ENCODE data around the gene RNASEH1. TPM values are rescaled to one million over a fixed set of nuclear protein-coding genes. Genes with fewer than 3 reads are reported as not detected.
"Not testable (repeated sequence)": the region's sequence is repeated elsewhere in the genome, so short reads cannot be mapped to it uniquely, and the experiment has no call there.

RNASEH1 gene
- total RNA-seq, 2 donors from 2014 or later = 19.1 to 31.5 TPM

GRCh38 chr2:3500326-3500899 is 57.7 kb downstream of the RNASEH1 start:
- peaks cover 8 to 14% of the 10 kb centered on the region in 2 donors for H3K36me3 ChIP-seq

GRCh38 chr2:3498783-3499394 is 59.2 kb downstream of the RNASEH1 start:
- intact Hi-C loops (cut with DNase I) = no loop called here
- Histone ChIP-seq H3K27me3 (replicated peaks; ENCODE audit: insufficient read depth) (no peaks in the 10 kb centered on the region), H3K4me3 (no peak overlapping the region), H3K27ac (no peak overlapping the region), H3K4me1 (replicated peaks) (no peaks in the 10 kb centered on the region), H3K9me3 (no peaks in the 10 kb centered on the region), H3K36me3 (peaks cover 8 to 17% of the 10 kb centered on the region in 2 donors)
- 93% methylated on average over 18 of the region's 18 CpGs for WGBS
- TF ChIP-seq POLR2AphosphoS5 (IDR thresholded peaks at IDR 0.05) (no peak), CTCF (IDR thresholded peaks at IDR 0.05) (no peak), POLR2A (IDR thresholded peaks at IDR 0.05) (no peak)
- no peak for DNase-seq (ENCODE audit: low spot score)

More at GRCh38 chr2:3500326-3500899, 57.7 kb downstream of the RNASEH1 start:
- no peak for TF ChIP-seq POLR2AphosphoS5 (IDR thresholded peaks at IDR 0.05)
- no peak for TF ChIP-seq CTCF (IDR thresholded peaks at IDR 0.05)
- TF ChIP-seq POLR2A (IDR thresholded peaks at IDR 0.05) = no peak
- WGBS = 95% methylated on average over 34 of the region's 34 CpGs
- DNase-seq (ENCODE audit: low spot score) = no peak
- Histone ChIP-seq H3K9me3 (no peaks in the 10 kb centered on the region), H3K4me3 (no peak overlapping the region), H3K27me3 (replicated peaks; ENCODE audit: insufficient read depth) (no peaks in the 10 kb centered on the region), H3K27ac (no peak overlapping the region), H3K4me1 (replicated peaks) (no peaks in the 10 kb centered on the region)
- intact Hi-C loops (cut with DNase I) = no loop called here

- H3K36me3 ChIP-seq = peaks cover 8 to 17% of the 10 kb centered on the region in 2 donors
- H3K27ac ChIP-seq; H3K9me3 ChIP-seq; H3K27me3 ChIP-seq (replicated peaks; ENCODE audit: insufficient read depth); H3K4me1 ChIP-seq (replicated peaks); H3K4me3 ChIP-seq; DNase-seq (ENCODE audit: low spot score); intact Hi-C loops (cut with DNase I): not testable (repeated sequence)
- WGBS = 95% methylated on average over 15 of the region's 15 CpGs
Observed at GRCh38 chr2:3496708-3497080, 61.4 kb downstream of the RNASEH1 start.

Other genes starting within 250 kb of the RNASEH1 start
- gene EIPR1, start 180.5 kb downstream of the RNASEH1 start, total RNA-seq = 10 to 100 TPM; 30.0 to 52.3 TPM
- gene TRAPPC12, start 178.6 kb downstream of the RNASEH1 start, total RNA-seq = 100 to 1,000 TPM; 114 to 128 TPM
- 100 to 1,000 TPM in 1 of 2 donors, 10 to 100 TPM in 1; 81.7 to 270 TPM for gene ADI1, start 38.8 kb downstream of the RNASEH1 start, total RNA-seq
- 1,000 to 10,000 TPM; 1,200 to 3,706 TPM for gene RPS7, start 16.9 kb upstream of the RNASEH1 start, total RNA-seq
- 10 to 100 TPM in 1 of 2 donors, 1 to 10 TPM in 1; 2.9 to 10.5 TPM for gene COLEC11, start 36.8 kb upstream of the RNASEH1 start, total RNA-seq
- 1 to 10 TPM in 1 of 2 donors, not detected in 1; 5.2 TPM for gene ALLC, start 99.9 kb upstream of the RNASEH1 start, total RNA-seq
- 1 to 10 TPM in 1 of 2 donors, not detected in 1; 5.9 TPM for gene DCDC2C, start 145.2 kb upstream of the RNASEH1 start, total RNA-seq